ENCODE data around the gene TYW1B.
"Not testable (repeated sequence)": the region's sequence is repeated elsewhere in the genome, so short reads cannot be mapped to it uniquely, and the experiment has no call there.

TYW1B gene

GRCh38 chr7:72760602-72761001 lies 67.4 kb downstream of the TYW1B start:
- no peak for TF ChIP-seq CTCF (conservative IDR thresholded peaks at IDR 0.05)
- H3K27ac ChIP-seq: no peak overlapping the region

DNA sequence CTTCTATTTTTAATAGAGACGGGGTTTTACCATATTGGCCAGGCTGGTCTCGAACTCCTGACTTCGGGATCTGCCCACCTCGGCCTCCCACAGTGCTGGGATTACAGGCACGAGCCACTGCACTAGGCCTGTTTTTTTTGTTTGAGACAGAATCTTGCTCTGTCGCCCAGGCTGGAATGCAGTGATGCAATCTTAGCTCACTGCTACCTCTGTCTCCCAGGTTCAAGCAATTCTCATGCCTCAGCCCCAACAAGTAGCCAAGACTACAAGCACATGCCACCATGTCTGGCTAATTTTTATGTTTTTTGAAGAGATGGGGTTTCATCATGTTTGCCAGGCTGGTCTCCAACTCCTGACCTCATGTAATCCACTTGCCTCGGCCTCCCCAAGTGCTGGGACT lies 73.7 kb downstream of the TYW1B start:
- 0 out of 2 replicates have a peak overlapping the region, but pooled peaks have one; percentile 5 for H3K27ac ChIP-seq

GRCh38 chr7:72753781-72754180 lies 74.2 kb downstream of the TYW1B start:
- no peak for TF ChIP-seq CTCF (conservative IDR thresholded peaks at IDR 0.05)
- 0 out of 2 replicates have a peak overlapping the region, but pooled peaks have one; percentile 5 for H3K27ac ChIP-seq

More for the DNA sequence above, 73.7 kb downstream of the TYW1B start:
- TF ChIP-seq CTCF (conservative IDR thresholded peaks at IDR 0.05): no peak

GRCh38 chr7:72753229-72753628 lies 74.8 kb downstream of the TYW1B start:
- not testable (repeated sequence) for H3K27ac ChIP-seq

- TF ChIP-seq CTCF (conservative IDR thresholded peaks at IDR 0.05): peak; percentile 27
- no peak overlapping the region for H3K27ac ChIP-seq
Observed at GRCh38 chr7:72751978-72752377, 76.0 kb downstream of the TYW1B start.

DNA sequence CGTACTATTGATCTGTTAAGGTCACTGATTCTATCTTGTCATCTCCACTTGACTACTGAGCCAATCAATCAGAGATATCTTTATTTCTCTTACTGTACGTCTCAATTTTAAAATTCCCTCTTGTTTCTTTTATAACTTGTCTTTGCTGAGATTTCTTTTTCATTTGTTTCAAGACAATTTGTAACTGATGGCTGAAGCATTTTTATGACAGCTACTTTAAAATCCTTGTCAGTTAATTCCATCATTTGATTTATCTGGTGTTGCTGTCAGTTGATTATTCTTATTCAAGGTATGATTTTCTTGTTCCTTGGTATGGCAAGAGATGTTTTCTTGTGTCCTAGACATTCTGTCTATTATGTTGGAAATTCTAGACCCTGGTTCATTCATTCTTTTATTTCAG lies 76.6 kb downstream of the TYW1B start:
- no peak for TF ChIP-seq CTCF (conservative IDR thresholded peaks at IDR 0.05)

GRCh38 chr7:72748649-72749048 lies 79.4 kb downstream of the TYW1B start:
- not testable (repeated sequence) for H3K27ac ChIP-seq

More for the DNA sequence above, 76.6 kb downstream of the TYW1B start:
- H3K27ac ChIP-seq: no peak overlapping the region

DNA sequence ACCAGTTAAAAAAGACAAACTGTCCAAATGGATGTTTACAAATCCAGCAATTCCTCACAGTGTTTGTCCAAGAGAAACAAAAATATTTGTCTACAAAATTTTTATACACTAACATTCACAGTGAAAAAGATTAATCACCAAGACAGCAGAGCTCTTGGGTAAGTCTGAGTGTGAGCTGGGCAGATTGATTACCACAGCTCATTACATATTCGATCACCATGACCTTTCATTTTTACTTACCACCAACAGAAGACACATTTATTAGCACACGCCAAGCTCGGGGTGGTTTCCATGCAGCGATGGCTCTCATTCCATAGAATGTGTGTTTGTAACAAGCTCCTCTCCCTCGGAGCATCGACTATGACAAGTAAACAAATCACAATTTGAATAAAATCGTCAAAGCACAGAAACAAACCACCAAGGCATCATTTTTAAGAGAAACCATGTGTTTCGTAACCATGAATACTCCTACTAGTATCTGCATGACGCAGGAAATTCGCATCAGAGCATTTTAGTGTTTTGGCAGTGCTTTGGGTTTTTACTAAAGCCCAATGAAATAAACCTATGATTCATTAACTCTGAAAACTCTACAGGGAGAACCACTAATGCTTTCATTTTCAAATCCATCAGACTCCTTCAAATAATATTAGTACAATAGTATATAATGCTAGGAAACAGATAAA lies 83.6 kb downstream of the TYW1B start:
- H3K27ac ChIP-seq: peak overlapping the region; percentile 65

- H3K27ac ChIP-seq: peak overlapping the region; percentile 65
Observed at GRCh38 chr7:72743801-72744200, 84.2 kb downstream of the TYW1B start.

GRCh38 chr7:72739716-72740115 lies 88.3 kb downstream of the TYW1B start:
- not testable (repeated sequence) for H3K27ac ChIP-seq

GRCh38 chr7:72735855-72736254 lies 92.1 kb downstream of the TYW1B start:
- H3K27ac ChIP-seq: not testable (repeated sequence)

DNA sequence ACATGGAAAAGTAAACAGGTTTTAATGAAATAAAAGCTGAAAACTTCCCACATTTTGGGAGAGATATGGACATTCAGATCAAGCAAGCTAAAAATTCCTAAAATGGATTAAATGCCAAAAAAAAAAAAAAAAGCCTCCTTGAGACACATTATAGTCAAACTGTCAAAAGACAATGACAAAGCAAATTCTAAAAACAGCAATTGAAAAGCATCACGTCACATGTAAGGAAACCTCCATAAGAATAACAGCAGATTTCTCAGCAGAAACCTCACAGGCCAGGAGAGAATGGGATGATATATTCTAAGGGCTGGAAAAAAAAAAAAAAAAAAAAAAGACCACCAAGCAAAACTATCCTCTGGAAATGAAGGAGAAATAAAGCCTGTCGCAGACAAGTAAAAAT lies 97.2 kb downstream of the TYW1B start:
- not testable (repeated sequence) for H3K27ac ChIP-seq

- not testable (repeated sequence) for H3K27ac ChIP-seq
Observed at GRCh38 chr7:72730384-72730783, 97.6 kb downstream of the TYW1B start.

- not testable (repeated sequence) for H3K27ac ChIP-seq
Observed at GRCh38 chr7:72729130-72729529, 98.9 kb downstream of the TYW1B start.

DNA sequence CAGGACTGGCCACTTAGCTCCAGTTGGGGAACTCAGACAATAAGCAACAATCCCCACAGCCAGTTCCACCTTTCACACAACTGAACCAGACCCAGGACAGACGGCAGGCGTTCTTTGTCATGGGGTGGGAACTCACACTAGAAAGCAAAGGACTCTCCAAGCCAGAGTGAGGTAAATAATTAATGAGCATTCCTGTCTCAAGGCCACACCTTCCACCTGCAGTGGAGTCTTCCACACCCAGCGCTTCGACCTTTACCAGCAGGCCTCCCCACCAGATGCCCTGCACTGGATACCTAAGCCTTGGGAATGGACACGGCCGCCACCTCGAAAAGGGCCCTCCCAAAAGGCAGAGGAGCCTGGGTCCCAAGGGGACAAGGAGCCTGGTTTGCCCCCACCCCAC lies 105.3 kb downstream of the TYW1B start:
- H3K27ac ChIP-seq: not testable (repeated sequence)

DNA sequence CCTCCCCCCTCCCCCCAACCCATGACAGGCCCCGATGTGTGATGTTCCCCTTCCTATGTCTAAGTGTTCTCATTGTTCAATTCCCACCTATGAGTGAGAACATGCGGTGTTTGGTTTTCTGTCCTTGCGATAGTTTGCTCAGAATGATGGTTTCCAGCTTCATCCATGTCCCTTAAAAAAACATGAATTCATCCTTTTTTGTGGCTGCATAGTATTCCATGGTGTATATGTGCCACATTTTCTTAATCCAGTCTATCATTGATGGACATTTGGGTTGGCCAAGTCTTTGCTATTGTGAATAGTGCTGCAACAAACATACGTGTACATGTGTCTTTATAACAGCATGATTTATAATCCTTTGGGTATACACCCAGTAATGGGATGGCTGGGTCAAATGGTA lies 107.1 kb downstream of the TYW1B start:
- not testable (repeated sequence) for H3K27ac ChIP-seq
